ENCODE results near the gene TMOD2.

The TMOD2 gene

DNA sequence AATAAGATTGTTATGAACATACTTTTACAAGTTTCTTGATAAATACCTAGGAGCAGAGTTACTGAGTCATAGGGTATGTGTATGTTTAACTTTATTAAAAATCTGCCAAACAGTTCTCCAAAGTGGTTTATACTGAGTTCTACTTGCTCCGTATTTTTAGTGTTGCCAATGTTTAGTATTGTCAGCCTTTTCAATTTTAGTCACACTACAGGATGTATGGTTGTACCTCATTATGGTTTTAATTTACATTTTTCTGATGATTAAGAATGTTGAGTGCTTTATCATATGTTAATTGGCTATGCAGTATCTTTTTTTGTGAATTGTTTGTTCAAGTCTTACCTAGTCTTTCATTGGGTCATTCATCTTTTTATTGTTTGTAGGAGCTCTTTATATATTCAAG is 82.4 kb downstream of the TMOD2 start:
- no peak overlapping the region for H3K27ac ChIP-seq (ENCODE audit: low read length)
- H3K9ac ChIP-seq (ENCODE audit: low read length): no peak overlapping the region
- no peak overlapping the region for H3K4me3 ChIP-seq (ENCODE audit: low read length)
- H3K36me3 ChIP-seq (ENCODE audit: control insufficient read depth, low read depth, low read length): no peaks in the 10 kb centered on the region
- H3K9me3 ChIP-seq (ENCODE audit: control insufficient read depth, low read depth, low read length): no peaks in the 10 kb centered on the region
- H3K4me1 ChIP-seq (ENCODE audit: control insufficient read depth, low read depth, low read length): peaks cover 20% of the 10 kb centered on the region
- H3K27me3 ChIP-seq (ENCODE audit: control insufficient read depth, insufficient read depth, low read length): no peaks in the 10 kb centered on the region

DNA sequence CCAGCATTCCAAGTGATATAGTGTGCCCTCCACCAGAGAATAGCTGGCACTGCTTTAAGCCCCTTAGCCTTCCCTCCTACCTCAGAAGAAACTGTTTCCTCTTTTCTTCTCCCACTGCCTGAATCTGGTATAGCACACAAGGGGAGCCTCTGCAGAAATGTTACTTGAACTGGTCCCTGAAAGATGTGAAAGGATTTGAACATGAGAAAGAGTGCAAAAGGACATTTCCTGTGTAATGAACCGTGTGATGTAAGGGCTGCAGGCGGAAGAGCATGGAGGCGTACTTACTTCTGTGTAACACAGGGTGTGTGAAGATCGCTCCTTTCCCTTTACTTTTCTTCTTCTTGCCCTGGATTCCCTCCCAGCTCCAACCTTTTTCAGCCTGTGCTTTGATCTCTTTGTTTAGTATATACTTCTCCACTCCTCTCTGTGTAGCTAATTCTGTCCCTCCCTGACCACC is 86.4 kb downstream of the TMOD2 start:
- no peak overlapping the region for H3K4me3 ChIP-seq (ENCODE audit: low read length)
- no peaks in the 10 kb centered on the region for H3K36me3 ChIP-seq (ENCODE audit: control insufficient read depth, low read depth, low read length)
- no peak overlapping the region for H3K27ac ChIP-seq (ENCODE audit: low read length)
- no peaks in the 10 kb centered on the region for H3K9me3 ChIP-seq (ENCODE audit: control insufficient read depth, low read depth, low read length)
- H3K27me3 ChIP-seq (ENCODE audit: control insufficient read depth, insufficient read depth, low read length): no peaks in the 10 kb centered on the region
- H3K9ac ChIP-seq (ENCODE audit: low read length): no peak overlapping the region
- peaks cover 19% of the 10 kb centered on the region for H3K4me1 ChIP-seq (ENCODE audit: control insufficient read depth, low read depth, low read length)

DNA sequence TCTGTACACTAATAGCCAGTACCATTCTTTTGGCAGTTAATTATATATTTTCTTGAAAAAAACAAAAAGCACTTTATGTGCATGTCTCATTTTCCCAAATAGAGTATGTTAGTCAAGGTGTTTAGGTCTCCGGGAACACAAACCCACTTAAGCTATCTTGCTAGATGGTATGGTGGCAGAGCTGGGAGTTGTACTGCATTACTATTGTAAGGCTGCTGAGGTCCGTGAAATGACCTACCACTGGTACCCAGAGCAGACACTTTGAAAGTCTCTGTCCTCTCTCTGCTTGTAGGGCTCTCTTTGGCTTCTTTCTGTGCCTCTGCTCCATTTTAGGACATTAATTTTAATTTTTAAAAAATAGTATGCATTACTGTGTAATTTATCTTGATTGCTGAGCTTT is 86.9 kb downstream of the TMOD2 start:
- H3K9me3 ChIP-seq (ENCODE audit: control insufficient read depth, low read depth, low read length): no peaks in the 10 kb centered on the region
- no peaks in the 10 kb centered on the region for H3K36me3 ChIP-seq (ENCODE audit: control insufficient read depth, low read depth, low read length)
- H3K4me1 ChIP-seq (ENCODE audit: control insufficient read depth, low read depth, low read length): peaks cover 22% of the 10 kb centered on the region
- H3K27ac ChIP-seq (ENCODE audit: low read length): no peak overlapping the region
- no peak overlapping the region for H3K4me3 ChIP-seq (ENCODE audit: low read length)
- H3K27me3 ChIP-seq (ENCODE audit: control insufficient read depth, insufficient read depth, low read length): no peaks in the 10 kb centered on the region
- no peak overlapping the region for H3K9ac ChIP-seq (ENCODE audit: low read length)

DNA sequence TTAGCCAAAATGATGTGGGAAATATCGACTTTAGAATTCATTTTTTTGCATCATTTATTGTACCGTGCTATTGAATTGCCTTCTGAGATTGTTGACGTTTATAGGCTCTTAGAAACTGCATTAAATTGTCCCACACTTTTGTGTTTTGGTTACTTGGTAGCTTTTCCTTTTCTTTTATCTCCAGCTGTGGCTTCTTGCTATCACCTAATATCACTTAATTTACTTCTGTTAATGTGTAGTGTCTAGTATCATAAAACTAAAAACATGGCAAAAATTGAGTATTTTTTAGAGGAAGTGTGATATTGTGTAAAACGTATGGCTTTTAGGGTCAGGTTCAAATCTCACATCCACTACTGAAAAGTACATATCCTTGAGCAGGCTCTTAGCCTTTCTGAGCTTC is 89.3 kb downstream of the TMOD2 start:
- Histone ChIP-seq H3K27ac (ENCODE audit: low read length) (no peak overlapping the region), H3K4me1 (ENCODE audit: control insufficient read depth, low read depth, low read length) (peaks cover 19% of the 10 kb centered on the region), H3K4me3 (ENCODE audit: low read length) (no peak overlapping the region)

DNA sequence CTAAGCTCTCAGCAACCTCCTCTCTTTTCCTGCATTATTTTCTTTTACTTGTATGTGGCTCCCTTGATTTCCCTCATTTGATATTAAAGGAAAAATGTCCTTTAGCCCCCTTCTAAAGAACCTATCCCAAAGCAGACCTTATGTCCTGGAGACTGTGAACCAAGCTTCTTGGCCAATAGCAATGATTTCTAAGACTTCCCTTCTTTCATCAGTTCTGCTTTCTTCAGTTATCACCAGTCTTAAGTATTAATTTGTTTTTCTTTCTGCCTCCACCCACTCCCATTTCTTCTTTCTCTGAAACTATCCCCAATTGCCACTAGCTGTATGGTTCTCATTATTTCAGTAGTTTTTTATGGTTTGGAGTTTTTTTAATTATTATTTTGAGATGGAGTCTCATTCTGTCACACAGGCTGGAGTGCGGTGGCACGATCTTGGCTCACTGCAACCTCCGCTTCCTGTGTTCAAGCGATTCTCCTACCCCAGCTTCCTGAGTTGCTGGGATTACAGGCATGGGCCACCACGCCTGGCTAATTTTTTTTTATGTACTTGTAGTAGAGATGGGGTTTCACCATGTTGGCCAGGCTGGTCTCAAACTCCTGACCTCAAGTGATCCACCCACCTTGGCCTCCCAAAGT is 90.1 kb downstream of the TMOD2 start:
- Histone ChIP-seq H3K9me3 (ENCODE audit: control insufficient read depth, low read depth, low read length) (no peaks in the 10 kb centered on the region), H3K27ac (ENCODE audit: low read length) (no peak overlapping the region), H3K4me1 (ENCODE audit: control insufficient read depth, low read depth, low read length) (peaks cover 19% of the 10 kb centered on the region), H3K36me3 (ENCODE audit: control insufficient read depth, low read depth, low read length) (no peaks in the 10 kb centered on the region), H3K4me3 (ENCODE audit: low read length) (no peak overlapping the region), H3K9ac (ENCODE audit: low read length) (no peak overlapping the region), H3K27me3 (ENCODE audit: control insufficient read depth, insufficient read depth, low read length) (no peaks in the 10 kb centered on the region)

More for the DNA sequence above, 89.3 kb downstream of the TMOD2 start:
- H3K27me3 ChIP-seq (ENCODE audit: control insufficient read depth, insufficient read depth, low read length): no peaks in the 10 kb centered on the region
- no peaks in the 10 kb centered on the region for H3K9me3 ChIP-seq (ENCODE audit: control insufficient read depth, low read depth, low read length)
- H3K9ac ChIP-seq (ENCODE audit: low read length): no peak overlapping the region
- no peaks in the 10 kb centered on the region for H3K36me3 ChIP-seq (ENCODE audit: control insufficient read depth, low read depth, low read length)

DNA sequence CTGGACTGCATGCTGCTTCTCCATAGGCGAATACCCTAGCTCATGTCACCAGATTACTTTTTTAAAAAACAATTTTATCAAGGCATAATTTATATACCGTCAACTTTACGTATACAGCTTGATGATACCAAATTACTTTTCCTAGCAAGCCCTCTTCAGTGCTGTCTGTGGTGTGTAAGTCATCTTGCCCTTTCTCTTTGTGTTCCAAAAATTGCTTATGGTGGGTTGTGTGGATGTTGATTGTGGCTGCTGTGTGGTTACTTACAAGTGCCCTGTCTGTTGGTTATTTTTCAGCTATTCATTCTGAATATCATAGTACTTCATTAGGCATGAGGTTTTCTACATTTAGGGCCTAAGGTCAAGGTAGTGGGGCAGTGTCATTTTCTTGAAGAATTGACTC is 90.9 kb downstream of the TMOD2 start:
- Histone ChIP-seq H3K27me3 (ENCODE audit: control insufficient read depth, insufficient read depth, low read length) (no peaks in the 10 kb centered on the region), H3K27ac (ENCODE audit: low read length) (no peak overlapping the region), H3K9ac (ENCODE audit: low read length) (no peak overlapping the region), H3K4me3 (ENCODE audit: low read length) (no peak overlapping the region), H3K4me1 (ENCODE audit: control insufficient read depth, low read depth, low read length) (peaks cover 18% of the 10 kb centered on the region), H3K36me3 (ENCODE audit: control insufficient read depth, low read depth, low read length) (no peaks in the 10 kb centered on the region), H3K9me3 (ENCODE audit: control insufficient read depth, low read depth, low read length) (no peaks in the 10 kb centered on the region)

DNA sequence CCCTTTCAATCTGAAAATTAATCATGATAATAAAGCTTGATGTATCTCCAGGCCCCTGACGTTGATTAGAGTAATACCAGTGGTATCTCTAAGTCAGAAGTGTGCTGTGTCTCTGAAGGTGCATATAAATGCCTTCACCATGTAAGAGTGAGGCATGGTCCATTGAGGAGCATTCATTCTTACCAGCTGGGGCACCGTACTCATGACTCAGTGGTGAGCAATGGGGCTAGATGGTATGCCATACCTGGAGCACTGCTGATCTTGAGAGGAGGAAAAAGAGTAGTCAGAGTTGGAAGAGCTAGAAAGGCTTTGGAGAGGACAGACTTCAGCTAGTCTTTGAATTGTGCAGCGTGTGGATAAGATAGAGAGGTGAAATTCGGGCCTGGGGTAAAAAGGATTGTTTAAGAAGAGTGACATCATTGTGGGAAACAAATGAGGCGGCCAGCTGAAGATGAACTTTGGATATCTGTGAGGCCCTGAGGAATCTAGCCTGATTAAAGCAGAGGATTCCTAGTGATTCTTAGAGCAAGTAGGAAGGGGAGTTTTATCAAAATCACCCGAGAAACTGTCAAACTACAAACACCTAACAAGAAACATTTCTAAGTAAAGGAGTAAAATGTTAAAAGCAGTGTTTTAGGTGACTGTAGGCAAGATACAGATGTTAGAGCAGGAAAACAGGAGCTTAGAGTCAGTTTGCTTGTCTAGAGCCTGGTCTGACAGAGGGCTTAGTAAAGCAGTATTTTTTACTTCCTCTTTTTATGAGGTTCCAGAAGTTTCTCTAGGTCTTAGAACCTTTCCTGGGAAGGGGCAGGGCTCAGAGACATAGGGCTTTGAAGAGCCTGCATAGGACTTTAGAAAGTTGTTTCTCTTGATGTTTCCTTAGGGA is 91.7 kb downstream of the TMOD2 start:
- Histone ChIP-seq H3K4me1 (ENCODE audit: control insufficient read depth, low read depth, low read length) (peaks cover 10% of the 10 kb centered on the region), H3K36me3 (ENCODE audit: control insufficient read depth, low read depth, low read length) (no peaks in the 10 kb centered on the region), H3K9me3 (ENCODE audit: control insufficient read depth, low read depth, low read length) (no peaks in the 10 kb centered on the region), H3K9ac (ENCODE audit: low read length) (no peak overlapping the region), H3K27me3 (ENCODE audit: control insufficient read depth, insufficient read depth, low read length) (no peaks in the 10 kb centered on the region), H3K27ac (ENCODE audit: low read length) (no peak overlapping the region), H3K4me3 (ENCODE audit: low read length) (no peak overlapping the region)

DNA sequence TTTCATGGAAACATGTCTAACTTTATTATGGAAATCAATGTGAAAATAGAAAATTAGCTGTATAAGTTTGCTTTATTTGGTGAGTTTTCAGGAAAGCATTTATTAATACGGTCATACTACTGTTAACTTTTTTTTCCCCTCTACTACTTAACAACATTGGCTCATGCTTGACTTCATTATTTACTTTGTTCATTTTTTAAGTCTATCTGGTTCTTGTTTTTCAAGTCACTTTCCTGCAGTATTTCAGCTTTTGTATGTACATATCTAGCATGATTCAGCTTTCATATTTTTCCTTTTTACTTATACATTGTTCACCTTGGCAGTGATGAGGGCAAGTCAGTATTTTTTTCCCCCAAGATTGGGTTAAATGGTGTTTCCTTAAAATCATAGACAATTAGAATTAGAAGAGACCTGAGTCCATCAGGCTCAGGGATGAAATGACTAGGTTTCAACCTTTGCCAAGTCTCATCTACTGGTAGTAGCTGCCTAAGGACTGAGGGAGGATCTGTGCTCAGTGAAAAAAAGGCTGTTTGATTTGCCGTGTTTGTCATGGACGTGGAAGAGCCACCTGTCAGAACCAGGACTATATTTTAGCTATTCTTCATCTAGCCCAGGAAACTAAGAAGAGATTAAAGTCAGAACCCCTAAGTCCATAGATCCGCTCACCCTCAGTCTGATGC is 93.5 kb downstream of the TMOD2 start:
- Histone ChIP-seq H3K9me3 (ENCODE audit: control insufficient read depth, low read depth, low read length) (no peaks in the 10 kb centered on the region), H3K27ac (ENCODE audit: low read length) (no peak overlapping the region), H3K4me1 (ENCODE audit: control insufficient read depth, low read depth, low read length) (peaks cover 8% of the 10 kb centered on the region), H3K27me3 (ENCODE audit: control insufficient read depth, insufficient read depth, low read length) (no peaks in the 10 kb centered on the region), H3K9ac (ENCODE audit: low read length) (no peak overlapping the region), H3K36me3 (ENCODE audit: control insufficient read depth, low read depth, low read length) (no peaks in the 10 kb centered on the region), H3K4me3 (ENCODE audit: low read length) (no peak overlapping the region)

DNA sequence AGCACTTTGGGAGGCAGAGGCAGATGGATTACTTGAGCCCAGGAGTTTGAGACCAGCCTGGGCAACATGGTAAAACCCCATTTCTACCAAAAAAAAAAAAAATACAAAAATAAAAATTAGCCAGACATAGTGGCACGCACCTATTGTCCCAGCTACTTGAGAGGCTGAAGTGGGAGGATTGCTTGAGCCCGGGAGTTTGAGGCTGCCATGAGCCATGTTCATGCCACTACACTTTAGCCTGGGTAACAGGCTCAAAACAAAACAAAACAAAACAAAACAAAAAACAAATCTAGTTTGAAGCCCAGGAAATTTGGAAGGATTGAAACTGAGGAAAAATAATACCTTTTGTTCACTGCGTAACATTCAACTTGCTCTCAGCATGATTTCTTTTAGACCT is 94.7 kb downstream of the TMOD2 start:
- no peaks in the 10 kb centered on the region for H3K9me3 ChIP-seq (ENCODE audit: control insufficient read depth, low read depth, low read length)
- H3K9ac ChIP-seq (ENCODE audit: low read length): no peak overlapping the region
- no peaks in the 10 kb centered on the region for H3K27me3 ChIP-seq (ENCODE audit: control insufficient read depth, insufficient read depth, low read length)
- no peaks in the 10 kb centered on the region for H3K36me3 ChIP-seq (ENCODE audit: control insufficient read depth, low read depth, low read length)
- no peak overlapping the region for H3K4me3 ChIP-seq (ENCODE audit: low read length)
- H3K27ac ChIP-seq (ENCODE audit: low read length): no peak overlapping the region
- peaks cover 8% of the 10 kb centered on the region for H3K4me1 ChIP-seq (ENCODE audit: control insufficient read depth, low read depth, low read length)

DNA sequence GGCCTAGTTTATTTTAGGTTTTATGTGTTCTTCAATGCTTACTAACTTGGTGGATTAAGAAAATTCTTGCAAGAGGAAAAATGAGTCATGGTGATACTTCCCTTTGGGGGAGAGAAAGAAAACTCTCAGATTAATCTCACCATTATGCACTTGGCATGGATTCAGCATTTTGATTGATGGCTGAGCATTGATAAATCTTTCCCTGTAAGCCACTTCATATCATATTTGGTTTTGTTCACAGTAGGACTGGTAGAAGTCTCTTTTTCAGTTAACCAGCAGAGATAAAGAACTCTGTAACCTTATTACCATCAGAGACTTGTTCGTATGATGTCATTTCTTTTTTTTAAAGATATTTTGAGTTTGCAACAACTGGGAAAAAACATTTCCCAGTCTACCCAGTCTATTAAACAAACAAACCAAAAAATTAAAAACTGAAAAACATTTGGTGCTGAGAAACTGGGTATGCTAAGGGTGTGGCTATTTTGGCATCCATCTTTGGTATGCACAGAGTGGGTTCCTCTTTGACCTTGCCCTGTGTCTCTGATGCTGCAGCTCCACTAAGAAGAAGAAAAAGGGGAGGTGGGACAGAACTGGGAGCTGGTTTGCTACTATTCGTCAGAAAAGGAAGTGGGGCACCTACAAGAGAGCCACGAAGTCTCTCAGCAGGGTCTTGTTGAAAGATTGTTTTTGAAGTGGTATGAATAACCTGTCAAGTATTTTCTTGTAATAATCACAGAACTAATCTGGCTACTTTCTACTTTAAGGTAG is 95.2 kb downstream of the TMOD2 start:
- H3K4me1 ChIP-seq (ENCODE audit: control insufficient read depth, low read depth, low read length): peaks cover 8% of the 10 kb centered on the region
- no peaks in the 10 kb centered on the region for H3K36me3 ChIP-seq (ENCODE audit: control insufficient read depth, low read depth, low read length)

DNA sequence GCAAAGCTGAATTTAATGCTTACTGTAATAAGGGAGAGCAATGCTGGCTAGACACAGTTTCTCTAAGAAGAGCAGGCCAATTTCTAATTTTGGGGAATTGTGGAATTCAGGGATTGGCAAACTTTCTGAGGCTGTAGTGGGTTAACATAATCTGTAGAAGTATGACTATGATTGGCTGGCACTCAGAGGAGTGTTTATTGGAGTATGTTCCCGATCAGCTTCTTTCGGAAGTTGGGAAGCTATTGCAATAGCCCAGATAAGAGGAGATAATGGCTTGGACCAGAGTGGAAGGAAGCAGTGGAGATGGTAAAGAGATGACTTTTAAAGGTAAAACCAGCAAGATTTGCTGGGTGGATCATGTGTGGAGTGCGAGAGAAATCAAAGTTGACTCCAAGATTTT is 97.4 kb downstream of the TMOD2 start:
- H3K9ac ChIP-seq (ENCODE audit: low read length): no peak overlapping the region
- H3K9me3 ChIP-seq (ENCODE audit: control insufficient read depth, low read depth, low read length): no peaks in the 10 kb centered on the region
- no peaks in the 10 kb centered on the region for H3K27me3 ChIP-seq (ENCODE audit: control insufficient read depth, insufficient read depth, low read length)
- H3K4me1 ChIP-seq (ENCODE audit: control insufficient read depth, low read depth, low read length): peaks cover 4% of the 10 kb centered on the region
- no peak overlapping the region for H3K4me3 ChIP-seq (ENCODE audit: low read length)
- no peaks in the 10 kb centered on the region for H3K36me3 ChIP-seq (ENCODE audit: control insufficient read depth, low read depth, low read length)
- no peak overlapping the region for H3K27ac ChIP-seq (ENCODE audit: low read length)

More for the DNA sequence above, 95.2 kb downstream of the TMOD2 start:
- H3K27me3 ChIP-seq (ENCODE audit: control insufficient read depth, insufficient read depth, low read length): no peaks in the 10 kb centered on the region
- no peak overlapping the region for H3K27ac ChIP-seq (ENCODE audit: low read length)
- H3K9me3 ChIP-seq (ENCODE audit: control insufficient read depth, low read depth, low read length): no peaks in the 10 kb centered on the region
- no peak overlapping the region for H3K9ac ChIP-seq (ENCODE audit: low read length)
- H3K4me3 ChIP-seq (ENCODE audit: low read length): no peak overlapping the region

Data from iPS-18a (cell line).